Measurements from ENCODE around the gene TMPRSS13. TPM values are rescaled to one million over a fixed set of nuclear protein-coding genes. Genes with fewer than 3 reads are reported as not detected.
"Not testable (repeated sequence)": the region's sequence is repeated elsewhere in the genome, so short reads cannot be mapped to it uniquely, and the experiment has no call there.

Gene TMPRSS13
- total RNA-seq, 1 donor from 2014 or later = 6.9 TPM

DNA sequence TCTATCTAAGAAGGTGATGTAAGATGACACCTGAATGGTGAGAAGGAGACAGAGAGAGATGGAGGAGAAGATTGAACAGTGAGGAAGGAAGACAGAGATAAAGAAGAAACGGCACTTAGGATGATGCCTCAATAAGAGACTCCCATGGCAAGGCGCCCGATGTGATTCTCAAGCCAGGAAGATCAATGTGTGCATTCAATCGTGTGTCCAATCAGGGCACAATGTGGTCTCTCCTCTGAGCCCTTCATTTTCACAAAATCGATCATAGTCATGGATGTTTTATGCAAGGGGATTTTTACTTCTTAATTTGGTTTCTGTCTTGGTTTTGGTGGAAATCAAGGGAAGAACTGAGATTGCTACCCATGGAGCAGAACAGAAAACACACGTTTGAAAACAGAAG is 19.9 kb upstream of the TMPRSS13 start:
- no peaks in the 10 kb centered on the region for H3K9me3 Mint-ChIP-seq
- TF ChIP-seq, protein P1, sequence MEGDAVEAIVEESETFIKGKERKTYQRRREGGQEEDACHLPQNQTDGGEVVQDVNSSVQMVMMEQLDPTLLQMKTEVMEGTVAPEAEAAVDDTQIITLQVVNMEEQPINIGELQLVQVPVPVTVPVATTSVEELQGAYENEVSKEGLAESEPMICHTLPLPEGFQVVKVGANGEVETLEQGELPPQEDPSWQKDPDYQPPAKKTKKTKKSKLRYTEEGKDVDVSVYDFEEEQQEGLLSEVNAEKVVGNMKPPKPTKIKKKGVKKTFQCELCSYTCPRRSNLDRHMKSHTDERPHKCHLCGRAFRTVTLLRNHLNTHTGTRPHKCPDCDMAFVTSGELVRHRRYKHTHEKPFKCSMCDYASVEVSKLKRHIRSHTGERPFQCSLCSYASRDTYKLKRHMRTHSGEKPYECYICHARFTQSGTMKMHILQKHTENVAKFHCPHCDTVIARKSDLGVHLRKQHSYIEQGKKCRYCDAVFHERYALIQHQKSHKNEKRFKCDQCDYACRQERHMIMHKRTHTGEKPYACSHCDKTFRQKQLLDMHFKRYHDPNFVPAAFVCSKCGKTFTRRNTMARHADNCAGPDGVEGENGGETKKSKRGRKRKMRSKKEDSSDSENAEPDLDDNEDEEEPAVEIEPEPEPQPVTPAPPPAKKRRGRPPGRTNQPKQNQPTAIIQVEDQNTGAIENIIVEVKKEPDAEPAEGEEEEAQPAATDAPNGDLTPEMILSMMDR (conservative IDR thresholded peaks at IDR 0.05) = no peak
- H3K4me3 Mint-ChIP-seq = no peak overlapping the region
- H3K36me3 Mint-ChIP-seq = no peaks in the 10 kb centered on the region
- no peak overlapping the region for H3K27ac Mint-ChIP-seq
- H3K27me3 Mint-ChIP-seq = peaks cover 15% of the 10 kb centered on the region
- H3K4me1 Mint-ChIP-seq (ENCODE audit: unreplicated experiment) = peaks cover 11% of the 10 kb centered on the region
- DNase-seq (ENCODE audit: extremely low spot score, unreplicated experiment) = no peak

DNA sequence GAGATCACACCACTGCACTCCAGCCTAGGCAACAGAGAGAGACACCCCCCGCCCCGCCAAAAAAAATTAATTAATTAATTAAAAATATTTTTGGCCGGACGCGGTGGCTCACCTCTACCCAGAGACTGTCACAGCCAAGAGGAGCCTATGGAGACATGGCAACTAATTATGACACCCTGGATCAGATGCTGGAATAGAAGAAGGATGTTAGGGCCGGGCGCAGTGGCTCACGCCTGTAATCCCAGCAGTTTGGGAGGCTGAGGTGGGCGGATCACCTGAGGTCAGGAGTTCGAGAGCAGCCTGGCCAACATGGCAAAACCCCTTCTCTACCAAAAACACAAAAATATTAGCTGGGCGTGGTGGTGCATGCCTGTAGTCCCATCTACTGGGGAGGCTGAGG is 19.3 kb upstream of the TMPRSS13 start:
- DNase-seq (ENCODE audit: extremely low spot score, unreplicated experiment); H3K4me3 Mint-ChIP-seq; H3K36me3 Mint-ChIP-seq; H3K9me3 Mint-ChIP-seq; H3K27ac Mint-ChIP-seq: not testable (repeated sequence)
- Mint-ChIP-seq H3K27me3 (peaks cover 15% of the 10 kb centered on the region), H3K4me1 (ENCODE audit: unreplicated experiment) (peaks cover 11% of the 10 kb centered on the region)

DNA sequence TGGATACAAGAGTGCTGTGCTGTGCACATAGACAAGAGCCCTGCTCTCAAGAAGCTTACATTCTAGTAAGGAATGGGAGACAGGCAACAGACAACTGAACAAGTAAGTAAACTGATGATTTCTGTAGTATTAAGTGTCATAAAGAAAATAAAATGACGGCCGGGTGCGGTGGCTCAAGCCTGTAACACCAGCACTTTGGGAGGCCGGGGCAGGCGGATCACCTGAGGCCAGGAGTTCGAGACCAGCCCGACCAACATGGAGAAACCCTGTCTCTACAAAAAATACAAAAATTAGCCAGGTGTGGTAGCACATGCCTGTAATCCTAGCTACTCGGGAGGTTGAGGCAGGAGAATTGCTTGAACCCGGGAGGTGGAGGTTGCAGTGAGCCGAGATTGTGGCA is 18.5 kb upstream of the TMPRSS13 start:
- not testable (repeated sequence) for DNase-seq (ENCODE audit: extremely low spot score, unreplicated experiment); H3K4me3 Mint-ChIP-seq; H3K9me3 Mint-ChIP-seq; H3K27ac Mint-ChIP-seq; H3K4me1 Mint-ChIP-seq (ENCODE audit: unreplicated experiment); H3K36me3 Mint-ChIP-seq
- peaks cover 15% of the 10 kb centered on the region for H3K27me3 Mint-ChIP-seq

DNA sequence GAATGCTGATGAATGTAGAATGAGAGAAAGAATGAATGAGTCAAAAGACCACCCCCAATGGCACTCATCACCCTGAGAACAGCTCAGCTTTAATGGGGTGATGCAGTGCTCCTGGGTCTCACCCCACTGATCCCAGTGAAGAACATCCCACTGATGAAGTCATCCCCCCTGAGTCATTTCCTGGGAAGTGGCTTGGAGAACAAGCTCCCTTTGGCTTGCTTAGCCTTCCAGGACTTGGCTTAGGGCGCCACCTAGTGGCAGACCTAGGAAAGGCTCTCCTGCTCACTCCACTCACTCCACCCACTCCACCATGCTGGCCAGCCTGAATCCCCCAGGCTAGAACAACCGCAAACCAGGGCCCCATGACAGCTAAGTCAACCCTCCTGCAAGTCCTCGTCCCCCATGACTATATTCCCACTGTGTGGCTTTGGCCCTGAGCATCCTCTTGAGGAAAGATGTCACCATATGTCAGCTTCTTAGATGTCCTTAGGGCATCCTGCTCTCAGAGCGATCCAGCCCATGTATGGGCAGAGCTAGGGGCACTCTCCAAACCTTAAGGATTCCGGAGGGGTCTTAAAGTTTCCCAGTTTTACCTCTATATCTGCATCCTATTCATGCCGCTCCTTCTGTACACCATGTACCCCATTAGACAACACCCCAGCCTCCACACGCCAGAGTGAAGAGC is 17.8 kb upstream of the TMPRSS13 start:
- peak overlapping the region; percentile 24 for H3K27ac Mint-ChIP-seq
- peaks cover 4% of the 10 kb centered on the region for H3K36me3 Mint-ChIP-seq
- H3K27me3 Mint-ChIP-seq = peaks cover 15% of the 10 kb centered on the region
- TF ChIP-seq, protein P1 (conservative IDR thresholded peaks at IDR 0.05) = peak; percentile 97
- peaks cover 7% of the 10 kb centered on the region for H3K4me1 Mint-ChIP-seq (ENCODE audit: unreplicated experiment)
- H3K4me3 Mint-ChIP-seq = no peak overlapping the region
- H3K9me3 Mint-ChIP-seq = no peaks in the 10 kb centered on the region
- peak; percentile 93 for DNase-seq (ENCODE audit: extremely low spot score, unreplicated experiment)

DNA sequence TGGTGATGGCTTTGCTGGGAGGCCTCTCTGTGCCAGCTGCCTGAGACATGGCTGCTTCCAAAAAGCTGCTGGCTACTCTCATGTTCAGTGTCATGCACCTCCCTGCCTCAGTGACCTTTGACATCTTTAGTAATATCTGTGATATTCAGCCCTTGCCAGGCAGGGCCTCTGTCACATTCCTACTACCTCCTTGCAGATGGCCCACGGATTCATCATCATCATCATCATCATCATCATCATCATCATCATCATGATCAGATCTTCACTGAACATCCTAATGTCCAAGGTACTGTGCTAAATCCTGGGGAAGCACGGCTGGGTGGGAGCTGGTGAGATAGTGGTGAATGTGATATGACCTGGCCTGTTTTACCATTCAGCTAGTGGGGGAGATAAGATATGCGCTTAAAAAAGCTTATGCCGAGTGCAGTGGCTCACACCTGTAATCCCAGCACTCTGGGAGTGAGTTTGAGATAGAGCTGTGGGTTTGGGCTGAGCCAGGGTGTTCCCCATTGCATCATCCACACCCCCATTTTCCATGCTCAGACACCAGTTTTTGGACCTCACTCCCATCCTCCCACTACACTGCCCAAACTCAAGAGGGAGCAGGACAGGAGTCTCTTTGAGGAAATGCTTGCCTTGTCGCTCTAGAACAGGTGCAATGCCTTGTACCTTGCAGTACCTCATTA is 17.1 kb upstream of the TMPRSS13 start:
- no peak for DNase-seq (ENCODE audit: extremely low spot score, unreplicated experiment)
- Mint-ChIP-seq H3K27ac (peak overlapping the region; percentile 24), H3K9me3 (no peaks in the 10 kb centered on the region), H3K4me3 (no peak overlapping the region), H3K4me1 (ENCODE audit: unreplicated experiment) (peaks cover 7% of the 10 kb centered on the region), H3K27me3 (peaks cover 15% of the 10 kb centered on the region), H3K36me3 (peaks cover 4% of the 10 kb centered on the region)
- TF ChIP-seq, protein P1 (conservative IDR thresholded peaks at IDR 0.05) = no peak

DNA sequence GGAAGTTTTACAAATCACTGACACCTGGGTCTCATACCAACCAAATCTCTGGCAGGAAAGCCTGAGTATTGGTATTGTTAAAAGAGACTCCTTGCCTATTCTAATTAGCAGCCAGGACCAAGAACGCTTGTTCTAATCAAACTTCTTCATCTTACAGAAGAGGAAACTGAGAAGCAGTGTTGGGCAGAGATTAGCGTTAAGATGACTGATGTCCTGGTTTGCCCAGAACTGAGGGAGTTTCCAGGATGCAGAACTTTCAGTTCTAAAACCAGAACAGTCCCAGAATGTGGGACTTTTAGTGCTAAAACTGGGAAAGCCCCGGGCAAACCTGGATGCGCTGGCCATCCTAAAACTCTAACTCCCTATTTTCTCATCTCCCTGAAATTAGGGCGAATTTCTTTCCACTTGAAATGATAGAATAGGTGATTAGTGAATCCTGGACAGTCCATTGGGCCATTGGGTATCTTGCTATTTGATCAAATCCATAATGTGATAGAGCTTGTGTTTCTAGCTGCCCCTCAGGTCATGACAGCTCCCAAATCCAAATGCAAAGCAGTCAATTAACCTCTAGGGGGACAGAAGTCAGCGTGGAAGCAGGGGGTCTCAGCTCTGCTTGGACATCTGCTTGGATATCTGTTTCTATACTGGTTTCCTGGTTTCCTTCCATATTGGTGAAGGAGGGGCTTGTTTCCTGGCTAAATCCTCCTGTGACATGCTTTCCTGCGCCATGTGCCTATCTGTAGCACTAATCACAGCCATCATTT is 16.0 kb upstream of the TMPRSS13 start:
- Mint-ChIP-seq H3K4me3 (no peak overlapping the region), H3K27ac (no peak overlapping the region), H3K9me3 (no peaks in the 10 kb centered on the region), H3K27me3 (peaks cover 8% of the 10 kb centered on the region), H3K36me3 (peaks cover 4% of the 10 kb centered on the region), H3K4me1 (ENCODE audit: unreplicated experiment) (peaks cover 7% of the 10 kb centered on the region)
- no peak for DNase-seq (ENCODE audit: extremely low spot score, unreplicated experiment)
- TF ChIP-seq, protein P1 (conservative IDR thresholded peaks at IDR 0.05) = peak; percentile 59
